HepG2 (cell line): ENCODE measurements around the gene BCL2. TPM values are rescaled to one million over a fixed set of nuclear protein-coding genes. Genes with fewer than 3 reads are reported as not detected.

Source experiments
- ATAC-seq: fragments of 200-7000 bp; cut with Tn5 transposase; 3 replicates; pipeline ENCODE4 v1.9.1; 2020; ENCODE audit warnings: mild to moderate bottlenecking, moderate library complexity
- BruUV-seq: library from RNA; stranded (reverse); fragments of 400-500 nt; replicated peaks from 2 replicates; lab custom pipeline; 2021; lab: Mats Ljungman, UMichigan
- CTCF ChIA-PET: fragments of 300-600 bp; formaldehyde crosslinking; extraction: SDS; loops from one replicate; lab custom pipeline; 2021; ENCODE audit warnings: low total read pairs, inconsistent platforms, low intra/inter-chr PET ratio; lab: Yijun Ruan, JAX
- POLR2A ChIA-PET: fragments of 350-600 bp; sonication (Branson Sonifier 250); formaldehyde crosslinking; loops from one replicate; lab custom pipeline; 2020; ENCODE audit warnings: antibody characterized with exemption, inconsistent platforms; lab: Yijun Ruan, JAX
- DNase-seq: peaks from one replicate; pipeline ENCODE4 v3.0.0-alpha.2; 2015; ENCODE audit warnings: low spot score
- FAIRE-seq: peaks from 3 replicates; lab custom pipeline; 2011; peaks lifted over from hg19 to GRCh38; lab: Jason Lieb, UNC
- H2AFZ ChIP-seq: one replicate; pipeline ENCODE4 v1.6.1; 2011; ENCODE audit warnings: low read length, inconsistent platforms
- H3K27ac ChIP-seq: fragments of 300-600 bp; 3 replicates; pipeline ENCODE4 v1.8.0; 2011; ENCODE audit warnings: mixed run types, mild to moderate bottlenecking, mixed read lengths, low read length, inconsistent platforms; ENCODE audit not compliant: insufficient read depth; ENCODE audit errors: extremely low read length
- H3K27me3 ChIP-seq, 2 experiments: fragments of 200-600 bp in 1 of 2; 2 replicates in 1 of 2; 3 replicates in 1 of 2; pipeline versions ENCODE4 v1.6.0 to v1.8.0; 2011; ENCODE audit warnings: low read length in 2 of 2, mild to moderate bottlenecking in 2 of 2, moderate library complexity in 2 of 2, inconsistent platforms in 1 of 2; ENCODE audit not compliant: insufficient read depth in 2 of 2, control insufficient read depth in 1 of 2
- H3K36me3 ChIP-seq, 2 experiments: fragments of 200-600 bp in 1 of 2; replicated peaks in 1 of 2; 2 replicates in 1 of 2; 3 replicates in 1 of 2; pipeline versions ENCODE4 v1.5.1 to v1.8.0; 2011; ENCODE audit warnings: low read length in 2 of 2, inconsistent platforms in 1 of 2; ENCODE audit not compliant: insufficient read depth in 2 of 2, control insufficient read depth in 1 of 2
- H3K4me1 ChIP-seq: 2 replicates; pipeline ENCODE4 v1.5.1; 2012; ENCODE audit warnings: low read length, inconsistent platforms; ENCODE audit not compliant: insufficient read depth
- H3K4me2 ChIP-seq: 2 replicates; pipeline ENCODE4 v1.6.0; 2011; ENCODE audit warnings: low read depth, low read length, inconsistent platforms
- H3K4me3 ChIP-seq, 3 experiments: fragments of 200-600 bp in 1 of 3; sonication (generic), shearing (Covaris generic) in 1 of 3; replicated peaks in 1 of 3; 2 replicates each; pipeline ENCODE4 v1.5.1; 2011 to 2016; ENCODE audit warnings: low read length in 3 of 3, inconsistent platforms in 2 of 3, low read depth in 2 of 3, mild to moderate bottlenecking in 2 of 3, control low read depth in 1 of 3, mixed read lengths in 1 of 3; ENCODE audit not compliant: insufficient read depth in 1 of 3
- H3K79me2 ChIP-seq: one replicate; pipeline ENCODE4 v1.6.1; 2011; ENCODE audit warnings: low read length, inconsistent platforms; ENCODE audit not compliant: insufficient read depth
- H3K9ac ChIP-seq: 2 replicates; pipeline ENCODE4 v1.6.0; 2011; ENCODE audit warnings: mild to moderate bottlenecking, low read depth, low read length, inconsistent platforms; ENCODE audit not compliant: insufficient read depth
- H3K9me3 ChIP-seq: 2 replicates; pipeline ENCODE4 v1.5.1; 2012; ENCODE audit warnings: mild to moderate bottlenecking, low read length
- H4K20me1 ChIP-seq: 2 replicates; pipeline ENCODE4 v1.6.0; 2011; ENCODE audit warnings: inconsistent platforms, mild to moderate bottlenecking, low read length, moderate library complexity; ENCODE audit not compliant: insufficient read depth
- ARID2 ChIP-seq: sonication (generic); formaldehyde crosslinking; IDR thresholded peaks from 2 replicates; pipeline ENCODE4 v1.8.1; 2022; ENCODE audit warnings: mild to moderate bottlenecking, missing genetic modification reagents, borderline replicate concordance
- ATAD3A ChIP-seq: sonication (generic); formaldehyde crosslinking; IDR thresholded peaks from 2 replicates; pipeline ENCODE4 v1.4.0; 2020; ENCODE audit warnings: missing genetic modification reagents
- FOXO1 ChIP-seq: sonication (generic); formaldehyde crosslinking; IDR thresholded peaks from 2 replicates; pipeline ENCODE4 v1.4.0; 2020; ENCODE audit warnings: missing genetic modification reagents
- POGK ChIP-seq: sonication (generic); formaldehyde crosslinking; conservative IDR thresholded peaks from 2 replicates; pipeline ENCODE4 v1.8.0; 2022; ENCODE audit warnings: mild to moderate bottlenecking, moderate library complexity, missing genetic modification reagents
- U2AF1 ChIP-seq: fragments of 200-400 bp; formaldehyde crosslinking; optimal IDR thresholded peaks from 2 replicates; pipeline ENCODE3; 2017; ENCODE audit warnings: mild to moderate bottlenecking, low read depth, low read length
- ZBTB26 ChIP-seq: IDR thresholded peaks from 2 replicates; pipeline ENCODE4 v1.6.1; 2016; ENCODE audit warnings: missing compliant biosample characterization, missing genetic modification reagents, borderline replicate concordance
- ZC3H13 ChIP-seq: sonication (generic); formaldehyde crosslinking; IDR thresholded peaks from 2 replicates; pipeline ENCODE4 v1.8.1; 2023; ENCODE audit warnings: mild to moderate bottlenecking, missing genetic modification reagents, moderate library complexity
- ZNF224 ChIP-seq: sonication (generic); formaldehyde crosslinking; IDR thresholded peaks from 2 replicates; pipeline ENCODE4 v1.5.0; 2020; ENCODE audit warnings: mild to moderate bottlenecking, missing genetic modification reagents
- ZNF232 ChIP-seq: sonication (generic); formaldehyde crosslinking; IDR thresholded peaks from 2 replicates; pipeline ENCODE4 v1.4.0; 2020; ENCODE audit warnings: missing genetic modification reagents, borderline replicate concordance
- ZNF234 ChIP-seq: sonication (generic); formaldehyde crosslinking; conservative IDR thresholded peaks from 2 replicates; pipeline ENCODE4 v1.5.1; 2020; ENCODE audit warnings: mild to moderate bottlenecking, missing genetic modification reagents
- ZNF501 ChIP-seq: sonication (generic); formaldehyde crosslinking; IDR thresholded peaks from 2 replicates; pipeline ENCODE4 v1.5.1; 2020; ENCODE audit warnings: mild to moderate bottlenecking, moderate library complexity, missing genetic modification reagents
- ZNF562 ChIP-seq: sonication (generic); formaldehyde crosslinking; IDR thresholded peaks from 2 replicates; pipeline ENCODE4 v1.8.0; 2022; ENCODE audit warnings: missing genetic modification reagents, borderline replicate concordance
- ZSCAN12 ChIP-seq: sonication (generic); formaldehyde crosslinking; IDR thresholded peaks from 2 replicates; pipeline ENCODE4 v1.9.0; 2021; ENCODE audit warnings: mild to moderate bottlenecking, missing genetic modification reagents
- WGBS: methylation state at CpG from one replicate; pipeline ENCODE4 v1.1.6; 2017; ENCODE audit warnings: low lambda C conversion rate; 5-methylcytosine and 5-hydroxymethylcytosine counted together
- in situ Hi-C: cut with HindIII; loops from 2 replicates; pipeline ENCODE4 v1.10.0; 2017; ENCODE audit warnings: low pct_unique_long_range_greater_than_20kb; ENCODE audit not compliant: extremely low pct_ligation_motif_present
- intact Hi-C: fragments of 100-400 bp; cut with micrococcal nuclease; formaldehyde crosslinking; loops from one replicate; pipeline ENCODE4 v1.10.0; 2022; ENCODE audit not compliant: unreplicated experiment
- polyA plus RNA-seq, 8 experiments: library from polyadenylated mRNA; depleted of rRNA in 3 of 8; stranded (reverse) in 7 of 8; unstranded in 1 of 8; fragments of >200 nt; fragmentation: Illumina TruSeq in 4 of 8; extraction: Trizol in 4 of 8; gene quantifications; 2 replicates each; pipeline versions ENCODE4 v1.2.1 to v1.2.3, GENCODE V29; 2011 to 2016; ENCODE audit warnings: low read depth in 4 of 8, missing spikeins in 1 of 8, mixed read lengths in 1 of 8; ENCODE audit not compliant: insufficient read depth in 1 of 8
- total RNA-seq, 5 experiments: library from RNA; depleted of rRNA; stranded (reverse); fragments of >200 nt; fragmentation: Illumina TruSeq; extraction: Trizol; gene quantifications; 2 replicates each; pipeline ENCODE4 v1.2.3, GENCODE V29; 2016; ENCODE audit warnings: low read depth in 1 of 5

The BCL2 gene
- total and polyA plus RNA-seq, 2 of the 13 experiments (the other 11 are each of a cell fraction or from before 2014, with no cell fraction given): 0.07 to 0.53 TPM

GRCh38 chr18:63249771-63250170, 69.8 kb downstream of the BCL2 start:
- ChIA-PET CTCF (no interaction called here), POLR2A (no interaction called here)
- Histone ChIP-seq H3K9ac (no peak overlapping the region), H3K4me1 (no peaks in the 10 kb centered on the region), H2AFZ (no peak overlapping the region), H3K9me3 (no peaks in the 10 kb centered on the region), H3K4me3 (no peak overlapping the region), H3K36me3 (no peaks in the 10 kb centered on the region), H4K20me1 (no peaks in the 10 kb centered on the region), H3K27ac (no peak overlapping the region), H3K27me3 (peaks cover 0 to 8% of the 10 kb centered on the region in 2 experiments; a peak in 1 of 5 replicates), H3K79me2 (no peaks in the 10 kb centered on the region), H3K4me2 (no peak overlapping the region)
- no TSS peak for BruUV-seq
- intact Hi-C loops: no loop called here
- in situ Hi-C loops: no loop called here
- WGBS: 18% methylated on average over 6 of the region's 7 CpGs
- DNase-seq (no peak), FAIRE-seq (no peak), ATAC-seq (no peak)
- TF ChIP-seq ZNF562: no peak
- TF ChIP-seq ARID2 (CRISPR knock-in tag): no peak
- TF ChIP-seq ZC3H13: no peak
- no peak for TF ChIP-seq ZSCAN12 (CRISPR knock-in tag)
- TF ChIP-seq ZBTB26 (CRISPR knock-in tag): no peak
- no peak for TF ChIP-seq FOXO1 (CRISPR knock-in tag)
- TF ChIP-seq ZNF224 (CRISPR knock-in tag): no peak
- TF ChIP-seq POGK (CRISPR knock-in tag): no peak
- no peak for TF ChIP-seq ZNF234 (CRISPR knock-in tag)
- TF ChIP-seq ZNF232 (CRISPR knock-in tag): no peak
- no peak for TF ChIP-seq ZNF501 (CRISPR knock-in tag)
- no peak for TF ChIP-seq ATAD3A (CRISPR knock-in tag)
- no peak for TF ChIP-seq U2AF1
